SH-SY5Y (cell line): ENCODE data around the gene KCNN1.

ENCODE experiments used
- GATA2 ChIP-seq: IDR thresholded peaks from 2 replicates; pipeline ENCODE4 v1.6.1; 2011; ENCODE audit warnings: mild to moderate bottlenecking, low read depth, low read length
- GATA3 ChIP-seq: IDR thresholded peaks from 2 replicates; pipeline ENCODE4 v1.6.1; 2011; ENCODE audit warnings: low read depth, mild to moderate bottlenecking, low read length, moderate library complexity

DNA sequence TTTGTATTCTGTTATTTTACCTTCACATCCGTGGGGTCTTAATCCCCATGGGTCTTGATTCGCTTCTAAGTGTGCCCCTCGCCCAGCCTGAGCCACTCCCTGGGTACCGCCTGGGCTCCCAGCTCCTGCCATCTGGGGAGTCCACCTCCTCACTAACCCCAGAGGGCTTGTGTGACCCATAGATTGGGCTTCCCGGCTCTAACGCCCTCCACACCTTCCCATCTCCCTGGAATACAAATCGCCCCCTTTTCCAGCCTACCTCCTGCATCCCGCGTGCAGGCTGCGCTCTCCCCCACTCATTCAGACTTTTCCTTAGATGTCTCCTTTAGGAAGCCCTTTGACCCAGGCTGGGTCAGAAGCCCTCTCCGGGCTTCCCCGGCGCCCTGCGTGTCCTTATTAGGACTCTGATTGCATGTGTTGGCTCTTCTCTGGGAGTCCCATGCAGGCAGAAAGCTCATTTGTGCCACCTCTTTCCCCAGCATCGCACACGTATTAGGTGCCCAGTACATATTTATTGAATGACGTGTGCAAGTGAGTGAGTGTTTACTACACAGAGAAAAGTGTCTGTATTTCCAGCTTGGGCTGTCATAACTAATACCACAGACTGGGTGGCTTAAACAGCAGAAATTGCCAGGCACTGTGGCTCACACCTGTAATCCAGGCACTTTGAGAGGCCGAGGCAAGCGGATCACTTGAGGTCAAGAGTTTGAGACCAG, 33.3 kb upstream of the KCNN1 start:
- TF ChIP-seq GATA2 (no peak), GATA3 (no peak)
